ENCODE results near the gene TUSC2.

The TUSC2 gene

GRCh38 chr3:50347187-50347813 is 19.3 kb upstream of the TUSC2 start:
- Mint-ChIP-seq H3K4me1 (peaks cover 37% of the 10 kb centered on the region), H3K27me3 (no peaks in the 10 kb centered on the region), H3K4me3 (no peak overlapping the region), H3K9me3 (no peaks in the 10 kb centered on the region), H3K36me3 (no peaks in the 10 kb centered on the region), H3K27ac (no peak overlapping the region)
- DNase-seq (ENCODE audit: low spot score in 2 of 2) = peak; percentile 60 to 70
- peak; percentile 14 for ATAC-seq (ENCODE audit: low read depth)

GRCh38 chr3:50345586-50346234 is 17.7 kb upstream of the TUSC2 start, which contains the start of gene ZMYND10:
TSS of gene ZMYND10 (minus strand) at chr3:50345732. CDS start at chr3:50345579, 153 bp downstream.
- Mint-ChIP-seq H3K27me3 (no peaks in the 10 kb centered on the region), H3K4me3 (peak within 1 kb of the TSS; percentile 50), H3K4me1 (peaks cover 36% of the 10 kb centered on the region), H3K27ac (no peak within 1 kb of the TSS), H3K9me3 (no peaks in the 10 kb centered on the region), H3K36me3 (no peaks in the 10 kb centered on the region)
- DNase-seq (ENCODE audit: low spot score in 2 of 2) = peak; percentile 74 to 76
- ATAC-seq (ENCODE audit: low read depth) = peak; percentile 50

GRCh38 chr3:50345008-50345407 is 17.0 kb upstream of the TUSC2 start:
- H3K27me3 Mint-ChIP-seq = no peaks in the 10 kb centered on the region
- no peaks in the 10 kb centered on the region for H3K9me3 Mint-ChIP-seq
- peaks cover 31% of the 10 kb centered on the region for H3K4me1 Mint-ChIP-seq
- H3K4me3 Mint-ChIP-seq = peak overlapping the region; percentile 15
- DNase-seq (ENCODE audit: low spot score in 2 of 2) (no peak), ATAC-seq (ENCODE audit: low read depth) (no peak)
- H3K36me3 Mint-ChIP-seq = no peaks in the 10 kb centered on the region
- H3K27ac Mint-ChIP-seq = no peak overlapping the region

GRCh38 chr3:50342813-50343633 is 15.0 kb upstream of the TUSC2 start:
- Mint-ChIP-seq H3K4me3 (no peak overlapping the region), H3K27me3 (no peaks in the 10 kb centered on the region), H3K4me1 (peaks cover 31% of the 10 kb centered on the region), H3K9me3 (no peaks in the 10 kb centered on the region), H3K27ac (peak overlapping the region; percentile 53), H3K36me3 (peaks cover 3% of the 10 kb centered on the region)
- DNase-seq (ENCODE audit: low spot score in 2 of 2) (no peak), ATAC-seq (ENCODE audit: low read depth) (no peak)

- Mint-ChIP-seq H3K27ac (no peak overlapping the region), H3K4me3 (no peak overlapping the region), H3K9me3 (no peaks in the 10 kb centered on the region), H3K36me3 (peaks cover 3% of the 10 kb centered on the region), H3K27me3 (no peaks in the 10 kb centered on the region), H3K4me1 (peaks cover 33% of the 10 kb centered on the region)
- DNase-seq (ENCODE audit: low spot score in 2 of 2) (no peak), ATAC-seq (ENCODE audit: low read depth) (no peak)
Observed at GRCh38 chr3:50341996-50342650, 14.1 kb upstream of the TUSC2 start.

GRCh38 chr3:50341537-50341936 is 13.5 kb upstream of the TUSC2 start:
- Mint-ChIP-seq H3K36me3 (peaks cover 5% of the 10 kb centered on the region), H3K9me3 (no peaks in the 10 kb centered on the region), H3K4me1 (peaks cover 35% of the 10 kb centered on the region), H3K27ac (no peak overlapping the region), H3K27me3 (no peaks in the 10 kb centered on the region), H3K4me3 (peak overlapping the region; percentile 97)
- ATAC-seq (ENCODE audit: low read depth) = no peak
- DNase-seq (ENCODE audit: low spot score in 2 of 2) = no peak

- Mint-ChIP-seq H3K27me3 (no peaks in the 10 kb centered on the region), H3K4me1 (peaks cover 34% of the 10 kb centered on the region)
- DNase-seq (ENCODE audit: low spot score in 2 of 2) = peak; percentile 29 to 53
Observed at GRCh38 chr3:50340448-50341329, 12.7 kb upstream of the TUSC2 start, which contains the start of gene RASSF1. TSS of gene RASSF1 (minus strand) at chr3:50340836. CDS start at chr3:50340805, 31 bp downstream.

GRCh38 chr3:50340147-50340447 is 12.1 kb upstream of the TUSC2 start:
- H3K36me3 Mint-ChIP-seq = peaks cover 6% of the 10 kb centered on the region
- H3K27ac Mint-ChIP-seq = peak overlapping the region; percentile 99
- no peak for ATAC-seq (ENCODE audit: low read depth)

More at GRCh38 chr3:50340448-50341329, 12.7 kb upstream of the TUSC2 start, which contains the start of gene RASSF1:
- ATAC-seq (ENCODE audit: low read depth) = peak; percentile 6
- H3K9me3 Mint-ChIP-seq = no peaks in the 10 kb centered on the region
- peak within 1 kb of the TSS; percentile 99 for H3K27ac Mint-ChIP-seq
- peak within 1 kb of the TSS; percentile 97 for H3K4me3 Mint-ChIP-seq
- H3K36me3 Mint-ChIP-seq = peaks cover 6% of the 10 kb centered on the region

GRCh38 chr3:50339485-50340146 is 11.6 kb upstream of the TUSC2 start:
- Mint-ChIP-seq H3K27ac (peak overlapping the region; percentile 99), H3K36me3 (peaks cover 6% of the 10 kb centered on the region), H3K4me1 (peaks cover 34% of the 10 kb centered on the region), H3K27me3 (no peaks in the 10 kb centered on the region), H3K9me3 (no peaks in the 10 kb centered on the region), H3K4me3 (peak overlapping the region; percentile 97)
- DNase-seq (ENCODE audit: low spot score in 2 of 2) (no peak), ATAC-seq (ENCODE audit: low read depth) (no peak)

More at GRCh38 chr3:50340147-50340447, 12.1 kb upstream of the TUSC2 start:
- Mint-ChIP-seq H3K4me1 (peaks cover 34% of the 10 kb centered on the region), H3K9me3 (no peaks in the 10 kb centered on the region), H3K27me3 (no peaks in the 10 kb centered on the region), H3K4me3 (peak overlapping the region; percentile 97)
- DNase-seq (ENCODE audit: low spot score in 2 of 2) = no peak

- Mint-ChIP-seq H3K4me3 (peak overlapping the region; percentile 97), H3K36me3 (peaks cover 8% of the 10 kb centered on the region), H3K27me3 (no peaks in the 10 kb centered on the region), H3K9me3 (no peaks in the 10 kb centered on the region), H3K27ac (peak overlapping the region; percentile 99), H3K4me1 (peaks cover 37% of the 10 kb centered on the region)
- no peak for ATAC-seq (ENCODE audit: low read depth)
- DNase-seq (ENCODE audit: low spot score in 2 of 2) = no peak
Observed at GRCh38 chr3:50338965-50339364, 10.9 kb upstream of the TUSC2 start.

- ATAC-seq (ENCODE audit: low read depth) = peak; percentile 77
- peak overlapping the region; percentile 97 for H3K4me3 Mint-ChIP-seq
- peak; percentile 81 to 90 for DNase-seq (ENCODE audit: low spot score in 2 of 2)
- H3K36me3 Mint-ChIP-seq = peaks cover 8% of the 10 kb centered on the region
- no peaks in the 10 kb centered on the region for H3K9me3 Mint-ChIP-seq
- H3K27ac Mint-ChIP-seq = peak overlapping the region; percentile 99
- peaks cover 30% of the 10 kb centered on the region for H3K4me1 Mint-ChIP-seq
- H3K27me3 Mint-ChIP-seq = no peaks in the 10 kb centered on the region
Observed at GRCh38 chr3:50337175-50337861, 9.3 kb upstream of the TUSC2 start.

GRCh38 chr3:50336452-50337174 is 8.6 kb upstream of the TUSC2 start:
- DNase-seq (ENCODE audit: low spot score in 2 of 2) (no peak), ATAC-seq (ENCODE audit: low read depth) (peak; percentile 36)
- Mint-ChIP-seq H3K27ac (peak overlapping the region; percentile 99), H3K27me3 (no peaks in the 10 kb centered on the region), H3K36me3 (peaks cover 8% of the 10 kb centered on the region), H3K9me3 (no peaks in the 10 kb centered on the region), H3K4me1 (peaks cover 30% of the 10 kb centered on the region), H3K4me3 (peak overlapping the region; percentile 97)
